ENCODE measurements around the gene OR51A7.

The OR51A7 gene

DNA sequence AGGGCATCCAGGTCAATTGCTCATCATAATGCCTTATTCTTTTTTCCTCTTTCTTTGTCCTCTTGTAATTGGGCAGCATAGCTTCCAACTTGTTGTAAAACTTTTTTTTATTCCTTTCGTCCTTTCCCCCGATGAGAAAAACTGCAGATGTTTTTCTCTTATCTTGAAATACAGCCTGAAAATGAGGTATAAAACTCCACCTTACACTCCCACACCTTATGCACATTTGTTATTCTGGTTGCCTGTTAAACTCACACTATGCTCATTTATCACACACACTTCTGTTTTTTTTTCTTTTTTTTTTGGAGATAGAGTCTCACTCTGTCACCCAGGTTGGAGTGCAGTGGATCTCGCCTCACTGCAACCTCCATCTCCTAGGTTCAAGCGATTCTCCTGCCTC is 53.8 kb downstream of the OR51A7 start:
- DNase-seq = no peak
